ENCODE data around the gene LCK. TPM values are rescaled to one million over a fixed set of nuclear protein-coding genes. Genes with fewer than 3 reads are reported as not detected.
A peak's percentile ranks its signal among the peaks of the same experiment; 100 is the strongest.

Gene LCK
- total and polyA plus RNA-seq, 3 experiments from 2014 or later = 288 to 937 (median 297) TPM

DNA sequence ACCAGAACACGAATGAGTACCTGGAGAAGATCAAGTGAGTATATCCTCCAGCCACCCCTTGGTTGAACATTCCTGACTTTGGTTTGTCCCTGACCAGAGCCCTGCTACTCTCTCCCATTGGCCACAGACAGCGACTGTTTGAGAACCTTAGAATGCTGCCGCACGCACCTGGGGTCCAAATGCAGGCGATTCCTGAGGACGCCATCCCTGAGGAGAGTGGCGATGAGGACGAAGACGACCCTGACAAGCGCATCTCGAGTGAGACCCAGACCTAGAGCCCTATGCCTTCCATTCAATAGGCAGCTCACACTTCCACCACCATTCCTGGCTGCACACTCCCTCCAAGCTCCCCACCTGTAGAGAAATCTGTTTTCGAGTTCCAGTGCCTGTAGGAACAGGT, 80.5 kb downstream of the LCK start:
- Histone ChIP-seq H3K27me3 (ENCODE audit: insufficient read depth, low read length, poor library complexity, severe bottlenecking) (no peaks in the 10 kb centered on the region), H3K36me3 (ENCODE audit: insufficient read depth, low read length) (peaks cover 50% of the 10 kb centered on the region), H3K9me3 (ENCODE audit: low read length) (no peaks in the 10 kb centered on the region), H3K4me1 (ENCODE audit: insufficient read depth, low read length) (peaks cover 10% of the 10 kb centered on the region), H3K27ac (ENCODE audit: low read depth, low read length) (no peak overlapping the region), H3K4me3 (ENCODE audit: low read length) (no peak overlapping the region)
- POLR2A ChIA-PET = no interaction called here
- Mint-ChIP-seq H3K4me3 (no peak overlapping the region), H3K4me1 (peaks cover 12 to 23% (median 17%) of the 10 kb centered on the region in 3 donors), H3K9me3 (no peaks in the 10 kb centered on the region), H3K36me3 (peaks cover 7 to 72% (median 19%) of the 10 kb centered on the region in 3 donors), H3K27ac (peak overlapping the region in 3 of 8 donors; percentile 39 to 49 (median 43)), H3K27me3 (peaks cover 0 to 5% of the 10 kb centered on the region in 2 donors)
- CTCF ChIA-PET = interaction anchor here (1.2 to 1.4 kb wide), 2 partner anchors 10 to 82 kb away, joined by 3 to 5 read pairs; no protein-coding TSS in a partner anchor
- no peak for DNase-seq

GRCh38 chr1:32332290-32333079, 81.4 kb downstream of the LCK start:
- CTCF ChIA-PET = interaction anchor here (1.0 to 1.4 kb wide), 8 partner anchors 11 to 92 kb away, joined by 3 to 5 read pairs (median 3); no protein-coding TSS in a partner anchor
- no peaks in the 10 kb centered on the region for H3K9me3 ChIP-seq (ENCODE audit: low read length)
- H3K9me3 Mint-ChIP-seq = no peaks in the 10 kb centered on the region
- H3K4me1 Mint-ChIP-seq = peaks cover 21 to 33% (median 26%) of the 10 kb centered on the region in 3 donors
- peaks cover 43% of the 10 kb centered on the region for H3K36me3 ChIP-seq (ENCODE audit: insufficient read depth, low read length)
- peaks cover 20% of the 10 kb centered on the region for H3K4me1 ChIP-seq (ENCODE audit: insufficient read depth, low read length)
- POLR2A ChIA-PET = interaction anchor here (0.6 kb wide), 1 partner anchor 72 kb away, joined by 5 read pairs; no protein-coding TSS in a partner anchor
- no peak overlapping the region for H3K27ac ChIP-seq (ENCODE audit: low read depth, low read length)
- peaks cover 0 to 5% of the 10 kb centered on the region in 2 donors for H3K27me3 Mint-ChIP-seq
- no peak overlapping the region for H3K4me3 ChIP-seq (ENCODE audit: low read length)
- DNase-seq = no peak
- peak overlapping the region in 1 of 7 donors; percentile 34 for H3K4me3 Mint-ChIP-seq
- peak overlapping the region in 1 of 8 donors; percentile 54 for H3K27ac Mint-ChIP-seq
- peaks cover 7 to 63% (median 19%) of the 10 kb centered on the region in 3 donors for H3K36me3 Mint-ChIP-seq
- H3K27me3 ChIP-seq (ENCODE audit: insufficient read depth, low read length, poor library complexity, severe bottlenecking) = no peaks in the 10 kb centered on the region

DNA sequence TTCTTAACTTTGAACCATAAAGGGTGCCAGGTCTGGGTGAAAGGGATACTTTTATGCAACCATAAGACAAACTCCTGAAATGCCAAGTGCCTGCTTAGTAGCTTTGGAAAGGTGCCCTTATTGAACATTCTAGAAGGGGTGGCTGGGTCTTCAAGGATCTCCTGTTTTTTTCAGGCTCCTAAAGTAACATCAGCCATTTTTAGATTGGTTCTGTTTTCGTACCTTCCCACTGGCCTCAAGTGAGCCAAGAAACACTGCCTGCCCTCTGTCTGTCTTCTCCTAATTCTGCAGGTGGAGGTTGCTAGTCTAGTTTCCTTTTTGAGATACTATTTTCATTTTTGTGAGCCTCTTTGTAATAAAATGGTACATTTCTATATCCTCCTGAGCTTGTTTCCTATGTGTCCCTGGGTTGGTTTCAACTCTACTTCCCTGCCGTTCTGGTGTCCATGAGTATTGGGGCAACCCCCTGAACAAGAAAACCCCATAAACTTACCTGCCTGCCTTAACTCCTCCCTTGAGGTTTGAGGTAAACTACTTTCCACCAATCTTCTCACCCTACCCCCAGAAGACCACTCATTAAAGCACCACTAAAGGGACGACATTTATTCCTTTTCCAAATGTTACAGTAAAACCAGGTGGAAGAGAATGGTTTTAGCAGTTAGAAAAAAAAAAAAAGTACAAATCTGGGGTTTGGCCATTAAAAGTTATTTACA, 82.3 kb downstream of the LCK start:
- no peaks in the 10 kb centered on the region for H3K9me3 ChIP-seq (ENCODE audit: low read length)
- Mint-ChIP-seq H3K36me3 (peaks cover 7 to 54% (median 17%) of the 10 kb centered on the region in 3 donors), H3K9me3 (no peaks in the 10 kb centered on the region), H3K4me3 (peak overlapping the region in 3 of 7 donors; percentile 7 to 88 (median 8)), H3K4me1 (peaks cover 27 to 40% (median 33%) of the 10 kb centered on the region in 3 donors), H3K27ac (peak overlapping the region in 7 of 8 donors; percentile 11 to 72 (median 63)), H3K27me3 (peaks cover 0 to 5% of the 10 kb centered on the region in 2 donors)
- no peak overlapping the region for H3K4me3 ChIP-seq (ENCODE audit: low read length)
- ChIA-PET CTCF (interaction anchor here (0.8 to 1.6 kb wide), 10 partner anchors 14 to 93 kb away, joined by 3 to 5 read pairs (median 3); no protein-coding TSS in a partner anchor), POLR2A (interaction anchor here (0.6 kb wide), 1 partner anchor 73 kb away, joined by 5 read pairs; no protein-coding TSS in a partner anchor)
- peaks cover 35% of the 10 kb centered on the region for H3K36me3 ChIP-seq (ENCODE audit: insufficient read depth, low read length)
- peaks cover 27% of the 10 kb centered on the region for H3K4me1 ChIP-seq (ENCODE audit: insufficient read depth, low read length)
- no peaks in the 10 kb centered on the region for H3K27me3 ChIP-seq (ENCODE audit: insufficient read depth, low read length, poor library complexity, severe bottlenecking)
- no peak overlapping the region for H3K27ac ChIP-seq (ENCODE audit: low read depth, low read length)
- DNase-seq = no peak

GRCh38 chr1:32334274-32334861, 83.3 kb downstream of the LCK start:
- ChIA-PET POLR2A (interaction anchor here (0.6 to 0.8 kb wide), 2 partner anchors 24 to 43 kb away, joined by 4 read pairs; partner anchors contain the start of gene HDAC1), CTCF (interaction anchor here (0.8 to 1.6 kb wide), 2 partner anchors 14 to 86 kb away, joined by 3 to 4 read pairs; no protein-coding TSS in a partner anchor)
- Histone ChIP-seq H3K36me3 (ENCODE audit: insufficient read depth, low read length) (peaks cover 25% of the 10 kb centered on the region), H3K27me3 (ENCODE audit: insufficient read depth, low read length, poor library complexity, severe bottlenecking) (no peaks in the 10 kb centered on the region), H3K27ac (ENCODE audit: low read depth, low read length) (no peak overlapping the region), H3K4me3 (ENCODE audit: low read length) (peak overlapping the region; percentile 58), H3K9me3 (ENCODE audit: low read length) (no peaks in the 10 kb centered on the region), H3K4me1 (ENCODE audit: insufficient read depth, low read length) (peaks cover 27% of the 10 kb centered on the region)
- DNase-seq = no peak
- H3K4me1 Mint-ChIP-seq = peaks cover 31 to 42% (median 37%) of the 10 kb centered on the region in 3 donors
- H3K4me3 Mint-ChIP-seq = peak overlapping the region; percentile 20 to 88 (median 86)
- no peaks in the 10 kb centered on the region for H3K9me3 Mint-ChIP-seq
- H3K36me3 Mint-ChIP-seq = peaks cover 7 to 44% (median 14%) of the 10 kb centered on the region in 3 donors
- H3K27me3 Mint-ChIP-seq = peaks cover 0 to 5% of the 10 kb centered on the region in 2 donors
- H3K27ac Mint-ChIP-seq = peak overlapping the region; percentile 17 to 80 (median 65)

DNA sequence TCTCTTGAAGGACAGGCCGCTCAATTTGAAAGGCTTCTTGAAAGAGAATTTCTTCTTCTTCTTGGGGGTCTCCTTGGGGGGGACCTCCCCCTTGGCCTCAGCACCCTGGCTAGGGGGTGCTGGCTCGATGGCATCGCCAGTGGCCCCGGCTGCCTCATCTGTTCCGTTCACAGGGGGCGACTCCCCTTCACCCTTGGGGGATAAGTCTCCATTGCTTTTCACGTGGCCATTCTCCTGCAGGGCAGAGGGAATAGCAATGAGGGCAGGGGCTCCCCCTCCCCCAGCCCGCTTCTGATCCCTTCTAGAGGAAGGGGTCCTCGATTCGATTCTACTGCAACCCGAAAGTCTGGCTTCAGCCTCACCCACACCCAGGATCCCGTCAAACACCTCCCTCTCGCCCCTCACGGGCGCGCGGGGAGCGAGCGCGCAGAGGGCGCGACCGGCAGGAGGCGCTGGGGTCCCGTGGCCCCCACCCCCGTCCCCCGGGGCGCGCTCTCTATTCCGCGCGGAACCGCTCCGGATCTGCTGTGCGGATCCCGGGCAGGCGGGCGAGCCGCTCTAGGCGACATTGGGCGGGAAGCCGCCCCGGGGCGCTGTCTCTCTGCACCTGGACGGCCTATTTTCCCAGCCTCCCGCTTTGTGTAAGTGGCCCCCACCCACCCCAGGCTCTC, 83.9 kb downstream of the LCK start:
- no peaks in the 10 kb centered on the region for H3K9me3 Mint-ChIP-seq
- ChIA-PET CTCF (interaction anchor here (1.0 to 3.3 kb wide), 14 partner anchors 10 to 119 kb away, joined by 3 to 28 read pairs (median 6); partner anchors contain the start of gene HDAC1), POLR2A (interaction anchor here (0.6 to 2.6 kb wide), 16 partner anchors 10 to 156 kb away, joined by 3 to 34 read pairs (median 8); partner anchors contain the start of genes BSDC1, HDAC1 and TXLNA)
- Histone ChIP-seq H3K4me1 (ENCODE audit: insufficient read depth, low read length) (peaks cover 27% of the 10 kb centered on the region), H3K36me3 (ENCODE audit: insufficient read depth, low read length) (peaks cover 19% of the 10 kb centered on the region), H3K9me3 (ENCODE audit: low read length) (no peaks in the 10 kb centered on the region), H3K27me3 (ENCODE audit: insufficient read depth, low read length, poor library complexity, severe bottlenecking) (no peaks in the 10 kb centered on the region), H3K4me3 (ENCODE audit: low read length) (peak overlapping the region; percentile 58), H3K27ac (ENCODE audit: low read depth, low read length) (peak overlapping the region; percentile 40)
- H3K27me3 Mint-ChIP-seq = peaks cover 0 to 5% of the 10 kb centered on the region in 2 donors
- H3K4me1 Mint-ChIP-seq = peaks cover 31 to 42% (median 42%) of the 10 kb centered on the region in 3 donors
- peak overlapping the region; percentile 67 to 86 (median 85) for H3K4me3 Mint-ChIP-seq
- peaks cover 7 to 38% (median 11%) of the 10 kb centered on the region in 3 donors for H3K36me3 Mint-ChIP-seq
- H3K27ac Mint-ChIP-seq = peak overlapping the region in 7 of 8 donors; percentile 9 to 80 (median 70)
- peak; percentile 57 to 77 (median 64) for DNase-seq

GRCh38 chr1:32335535-32335789, 84.4 kb downstream of the LCK start:
- peaks cover 27% of the 10 kb centered on the region for H3K4me1 ChIP-seq (ENCODE audit: insufficient read depth, low read length)
- H3K36me3 Mint-ChIP-seq = peaks cover 7 to 34% (median 11%) of the 10 kb centered on the region in 3 donors
- H3K4me3 Mint-ChIP-seq = peak overlapping the region in 6 of 7 donors; percentile 67 to 86 (median 84)

More at GRCh38 chr1:32335535-32335789, 84.4 kb downstream of the LCK start:
- Histone ChIP-seq H3K27me3 (ENCODE audit: insufficient read depth, low read length, poor library complexity, severe bottlenecking) (no peaks in the 10 kb centered on the region), H3K9me3 (ENCODE audit: low read length) (no peaks in the 10 kb centered on the region), H3K36me3 (ENCODE audit: insufficient read depth, low read length) (peaks cover 14% of the 10 kb centered on the region), H3K27ac (ENCODE audit: low read depth, low read length) (peak overlapping the region; percentile 40), H3K4me3 (ENCODE audit: low read length) (peak overlapping the region; percentile 58)
- Mint-ChIP-seq H3K4me1 (peaks cover 31 to 42% (median 42%) of the 10 kb centered on the region in 3 donors), H3K27me3 (peaks cover 0 to 5% of the 10 kb centered on the region in 2 donors), H3K9me3 (no peaks in the 10 kb centered on the region), H3K27ac (no peak overlapping the region)
- ChIA-PET POLR2A (interaction anchor here (0.6 to 2.6 kb wide), 24 partner anchors 9 to 263 kb away, joined by 3 to 34 read pairs (median 7); partner anchors contain the start of genes BSDC1, HDAC1, TMEM39B and TXLNA), CTCF (interaction anchor here (0.9 to 3.3 kb wide), 21 partner anchors 9 to 129 kb away, joined by 3 to 28 read pairs (median 4); partner anchors contain the start of genes HDAC1 and IQCC)
- no peak for DNase-seq

Measured in CD8-positive, alpha-beta memory T cell (primary cell).